ENCODE measurements around the gene ZNF831.

GRCh38 chr20:59125332-59125731 lies 38.3 kb upstream of the ZNF831 start:
- no peak for TF ChIP-seq CTCF (IDR thresholded peaks at IDR 0.05)
- no peak for TF ChIP-seq ZBTB33 (IDR thresholded peaks at IDR 0.05; ENCODE audit: borderline replicate concordance, low read depth)
- no peak for TF ChIP-seq POLR2AphosphoS5 (IDR thresholded peaks at IDR 0.05; ENCODE audit: low read depth, low read length)
- TF ChIP-seq TAF1 (IDR thresholded peaks at IDR 0.05; ENCODE audit: borderline replicate concordance, low read depth, low read length): no peak
- TF ChIP-seq TEAD4 (IDR thresholded peaks at IDR 0.05; ENCODE audit: borderline replicate concordance, insufficient read depth): no peak
- no peak for TF ChIP-seq MAX (IDR thresholded peaks at IDR 0.05; ENCODE audit: low read depth)
- no peak for TF ChIP-seq EZH2phosphoT487 (IDR thresholded peaks at IDR 0.05; ENCODE audit: borderline replicate concordance, low read depth)
- TF ChIP-seq RXRA (IDR thresholded peaks at IDR 0.05; ENCODE audit: borderline replicate concordance, low read depth): no peak
- no peak for TF ChIP-seq USF2 (IDR thresholded peaks at IDR 0.05; ENCODE audit: borderline replicate concordance, low read depth, low read length)
- TF ChIP-seq TCF12 (IDR thresholded peaks at IDR 0.05): no peak
- no peak for TF ChIP-seq SMC3 (IDR thresholded peaks at IDR 0.05; ENCODE audit: low read depth, low read length)
- TF ChIP-seq MXI1 (IDR thresholded peaks at IDR 0.05; ENCODE audit: low read depth, low read length): no peak
- TF ChIP-seq EP300 (IDR thresholded peaks at IDR 0.05; ENCODE audit: borderline replicate concordance in 1 of 2, low read depth in 1 of 2, low read length in 1 of 2): no peak
